Mesodermal cell (in vitro differentiated cells): ENCODE results near the gene NABP1.
"Not testable (repeated sequence)": the region's sequence is repeated elsewhere in the genome, so short reads cannot be mapped to it uniquely, and the experiment has no call there.

ENCODE experiments used
- H3K27ac ChIP-seq: 2 replicates; pipeline ENCODE4 v1.7.0; 2013; ENCODE audit warnings: mild to moderate bottlenecking, low read depth, low read length, moderate library complexity; ENCODE audit not compliant: severe bottlenecking
- H3K36me3 ChIP-seq: 2 replicates; pipeline ENCODE4 v1.7.1; 2013; ENCODE audit warnings: mild to moderate bottlenecking, low read length, moderate library complexity; ENCODE audit not compliant: control insufficient read depth, insufficient read depth
- H3K4me1 ChIP-seq: one replicate; pipeline ENCODE4 v1.7.1; 2013; ENCODE audit warnings: mild to moderate bottlenecking, low read length; ENCODE audit not compliant: insufficient read depth, control insufficient read depth, poor library complexity, severe bottlenecking
- H3K4me3 ChIP-seq: 2 replicates; pipeline ENCODE4 v1.7.0; 2013; ENCODE audit warnings: low read length, control low read depth, mild to moderate bottlenecking; ENCODE audit not compliant: insufficient read depth, poor library complexity, severe bottlenecking; ENCODE audit errors: extremely low read depth
- H3K9me3 ChIP-seq: 2 replicates; pipeline ENCODE4 v1.7.1; 2013; ENCODE audit warnings: mild to moderate bottlenecking, low read length, moderate library complexity; ENCODE audit not compliant: control insufficient read depth
- WGBS, 2 experiments: methylation state at CpG; one replicate each; pipeline ENCODE4 v1.1.5; 2013; ENCODE audit warnings: missing lambda C conversion rate in 2 of 2; ENCODE audit not compliant: insufficient coverage in 2 of 2; 5-methylcytosine and 5-hydroxymethylcytosine counted together

NABP1 gene

DNA sequence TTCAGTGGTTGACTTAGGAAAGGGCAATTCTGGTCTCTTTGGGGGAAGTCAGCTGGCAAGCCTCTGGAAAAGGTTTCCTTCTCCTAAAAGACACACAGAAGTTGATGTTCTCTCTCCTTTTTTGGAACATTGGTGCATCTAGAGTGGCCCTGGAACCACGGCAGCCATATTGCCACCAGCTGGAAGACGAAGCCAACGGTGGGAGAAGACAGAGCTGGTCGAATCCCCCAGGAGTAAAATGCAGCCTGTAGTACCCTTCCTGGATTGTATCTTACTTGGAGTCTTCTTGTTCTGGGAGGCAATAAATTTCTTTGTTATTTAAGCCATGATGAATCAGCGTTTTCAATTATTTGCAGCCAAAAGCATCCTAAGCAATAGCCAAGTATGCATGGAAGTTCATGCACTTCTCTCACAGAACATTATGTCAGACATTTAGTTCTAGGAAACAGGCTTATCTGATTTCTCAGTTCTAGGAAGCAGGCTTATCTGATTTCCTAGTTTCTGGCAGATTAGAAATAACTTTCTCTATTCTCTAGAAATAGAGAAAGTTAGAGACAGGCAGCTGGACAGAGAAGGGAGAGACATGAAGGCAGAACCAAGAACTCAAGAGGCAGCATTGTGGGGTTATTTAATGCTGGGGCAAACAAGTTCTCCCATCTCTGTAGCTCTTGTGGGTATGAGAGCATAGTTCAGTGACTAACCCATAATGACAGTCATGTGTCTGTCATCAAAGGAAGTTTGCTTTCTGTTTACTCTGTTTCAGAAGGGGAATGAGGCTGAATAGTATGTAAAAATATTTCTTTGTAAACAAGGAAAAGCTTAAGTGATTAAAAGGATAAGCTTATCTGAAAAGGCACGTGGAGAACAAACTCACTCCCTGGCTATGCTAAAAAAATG is 40.5 kb upstream of the NABP1 start:
- Histone ChIP-seq H3K27ac (peak overlapping the region; percentile 90), H3K4me3 (no peak overlapping the region)
- WGBS, 2 experiments = 95% methylated on average over 4 of the region's 6 CpGs

DNA sequence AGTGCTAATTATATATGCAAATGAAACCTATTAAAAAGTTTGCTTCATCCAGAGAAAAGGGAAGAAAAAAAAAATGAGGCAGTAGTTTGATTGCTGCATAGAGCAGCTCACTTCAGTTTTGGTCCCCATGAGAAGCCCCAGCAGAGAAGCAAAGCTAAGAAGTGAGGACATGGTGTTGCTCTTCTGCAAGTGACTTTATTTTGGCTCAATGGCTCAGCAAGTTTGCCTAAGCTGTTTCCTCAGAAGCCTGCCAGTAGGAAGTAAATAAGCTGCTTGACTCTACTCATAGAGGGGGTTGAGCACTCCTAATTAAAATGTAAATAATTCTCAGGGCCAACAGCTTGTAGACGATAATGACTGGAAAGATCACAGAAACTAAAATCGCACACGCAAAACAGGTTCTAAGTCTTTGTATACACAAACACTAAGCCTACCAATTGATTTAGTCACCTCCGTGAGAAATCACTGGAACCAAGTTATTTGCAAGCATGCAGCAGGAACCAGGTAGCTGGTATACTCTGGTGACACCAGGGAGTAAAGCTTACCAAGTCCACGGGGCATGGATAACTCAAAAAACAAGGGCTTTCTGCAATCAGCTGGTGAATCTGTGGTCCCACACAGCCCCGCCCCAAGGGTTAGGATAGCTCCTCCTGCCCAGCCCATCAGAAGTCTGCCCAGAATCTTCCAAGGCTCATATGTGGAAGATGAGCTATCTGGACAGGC is 39.7 kb upstream of the NABP1 start:
- 65 to 72% methylated on average over 6 of the region's 6 CpGs for WGBS, 2 experiments
- H3K27ac ChIP-seq = peak overlapping the region; percentile 90
- no peaks in the 10 kb centered on the region for H3K36me3 ChIP-seq
- no peaks in the 10 kb centered on the region for H3K9me3 ChIP-seq
- peaks cover 42% of the 10 kb centered on the region for H3K4me1 ChIP-seq
- no peak overlapping the region for H3K4me3 ChIP-seq

More for the DNA sequence above, 40.5 kb upstream of the NABP1 start:
- peaks cover 41% of the 10 kb centered on the region for H3K4me1 ChIP-seq
- no peaks in the 10 kb centered on the region for H3K9me3 ChIP-seq
- no peaks in the 10 kb centered on the region for H3K36me3 ChIP-seq

DNA sequence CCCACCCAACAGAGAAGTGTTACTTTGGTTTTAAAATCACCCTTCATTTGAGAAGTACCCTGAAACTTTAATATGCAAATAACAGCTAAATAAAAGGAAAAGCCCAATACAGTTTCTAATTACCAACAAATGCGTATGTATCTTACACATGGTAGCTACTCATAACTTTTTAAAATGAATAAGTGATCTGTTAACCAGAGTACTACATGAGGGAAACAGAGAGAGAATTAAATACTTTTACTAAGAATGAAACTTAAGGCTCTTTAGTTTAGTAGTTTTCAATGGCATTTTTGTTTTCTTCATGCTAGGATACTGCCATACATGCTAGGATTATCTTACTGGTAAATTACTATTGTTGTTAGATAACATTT is 39.1 kb upstream of the NABP1 start:
- no CpG with 5 or more reads among the region's 1 CpG for WGBS, 2 experiments
- H3K9me3 ChIP-seq = no peaks in the 10 kb centered on the region
- peak overlapping the region; percentile 90 for H3K27ac ChIP-seq
- H3K36me3 ChIP-seq = no peaks in the 10 kb centered on the region
- H3K4me3 ChIP-seq = no peak overlapping the region
- peaks cover 47% of the 10 kb centered on the region for H3K4me1 ChIP-seq

DNA sequence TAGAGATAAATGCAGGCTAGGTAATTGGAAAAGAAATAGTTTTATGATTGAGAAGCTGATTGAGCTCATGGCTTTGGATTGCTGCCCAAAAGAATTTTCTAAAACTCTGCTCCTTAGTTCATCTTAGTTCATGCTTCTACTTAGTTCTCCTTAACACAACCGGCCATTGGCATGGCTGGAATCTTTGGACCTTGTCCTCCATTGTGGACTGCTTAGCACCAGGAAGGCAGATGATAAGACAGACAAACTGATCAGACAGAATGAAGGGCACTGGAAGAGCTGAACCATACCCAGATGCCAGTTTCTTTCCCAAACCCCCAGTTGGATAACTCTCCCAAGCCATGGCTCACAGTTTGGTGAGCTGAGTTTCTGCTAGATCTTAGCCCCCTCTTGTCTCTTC is 36.3 kb upstream of the NABP1 start:
- no peaks in the 10 kb centered on the region for H3K9me3 ChIP-seq
- no peaks in the 10 kb centered on the region for H3K36me3 ChIP-seq
- H3K27ac ChIP-seq = no peak overlapping the region
- H3K4me1 ChIP-seq = peaks cover 27% of the 10 kb centered on the region
- no peak overlapping the region for H3K4me3 ChIP-seq
- 100% methylated on average over 1 of the region's 1 CpG; no CpG with 5 or more reads in 1 of the 2 experiments for WGBS, 2 experiments

DNA sequence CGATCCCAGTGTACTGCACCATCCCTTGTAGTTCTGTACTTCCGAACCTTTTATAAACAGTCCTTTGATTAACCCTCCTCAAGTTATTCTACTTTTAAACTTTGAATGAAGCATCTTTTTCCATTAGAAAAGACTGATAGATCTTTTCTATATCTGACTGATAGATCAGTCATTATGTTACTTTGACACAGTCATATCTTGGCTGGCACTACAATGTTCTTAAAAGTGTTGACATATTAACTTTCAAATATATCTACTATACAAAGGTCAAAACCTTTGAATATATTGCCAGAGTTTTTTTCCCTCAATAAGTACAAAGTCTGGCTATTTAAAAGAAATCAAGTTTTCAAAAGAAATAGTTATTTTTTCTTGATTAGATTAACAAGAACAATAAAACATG is 35.4 kb upstream of the NABP1 start:
- no peak overlapping the region for H3K4me3 ChIP-seq
- peaks cover 18% of the 10 kb centered on the region for H3K4me1 ChIP-seq
- 83 to 89% methylated on average over 1 to 2 of the region's 2 CpGs for WGBS, 2 experiments
- no peak overlapping the region for H3K27ac ChIP-seq
- no peaks in the 10 kb centered on the region for H3K9me3 ChIP-seq
- no peaks in the 10 kb centered on the region for H3K36me3 ChIP-seq

DNA sequence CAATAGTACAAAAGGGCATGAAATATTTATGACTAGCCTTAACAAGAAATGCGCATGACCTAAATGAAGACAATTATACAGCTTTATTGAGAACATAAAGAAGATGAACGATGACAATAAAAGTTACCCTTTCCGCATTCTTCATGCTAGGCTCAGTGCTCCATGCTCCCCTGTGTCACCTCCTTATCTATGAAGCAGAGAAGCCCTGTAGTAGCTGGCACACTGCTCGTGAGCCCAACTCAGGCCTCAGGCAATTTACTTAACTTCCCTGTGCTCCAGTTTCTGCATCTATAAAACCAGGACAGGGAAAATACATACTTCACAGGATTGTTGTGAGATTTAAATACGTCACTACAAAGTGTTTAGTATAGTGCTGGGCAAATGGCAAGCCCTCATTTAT is 34.5 kb upstream of the NABP1 start:
- Histone ChIP-seq H3K27ac (no peak overlapping the region), H3K4me3 (no peak overlapping the region), H3K9me3 (no peaks in the 10 kb centered on the region), H3K36me3 (no peaks in the 10 kb centered on the region), H3K4me1 (peaks cover 13% of the 10 kb centered on the region)
- 82 to 93% methylated on average over 3 to 4 of the region's 5 CpGs for WGBS, 2 experiments

DNA sequence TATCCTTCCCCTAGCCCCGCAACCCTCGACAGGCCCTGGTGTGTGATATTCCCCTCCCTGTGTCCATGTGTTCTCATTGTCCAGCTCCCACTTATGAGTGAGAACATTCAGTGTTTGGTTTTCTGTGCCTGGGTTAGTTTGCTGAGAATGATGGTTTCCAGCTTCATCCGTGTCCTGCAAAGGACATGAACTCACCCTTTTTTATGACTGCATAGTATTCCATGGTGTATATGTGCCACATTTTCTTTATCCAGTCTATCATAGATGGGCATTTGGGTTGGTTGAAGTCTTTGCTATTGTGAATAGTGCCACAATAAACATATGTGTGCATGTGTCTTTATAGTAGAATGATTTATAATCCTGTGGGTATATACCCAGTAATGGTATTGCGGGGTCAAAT is 33.3 kb upstream of the NABP1 start:
- H3K4me1 ChIP-seq = peaks cover 10% of the 10 kb centered on the region
- H3K27ac ChIP-seq, H3K36me3 ChIP-seq, H3K4me3 ChIP-seq, H3K9me3 ChIP-seq: not testable (repeated sequence)
- WGBS, 2 experiments = 86 to 100% methylated on average over 1 to 2 of the region's 4 CpGs

DNA sequence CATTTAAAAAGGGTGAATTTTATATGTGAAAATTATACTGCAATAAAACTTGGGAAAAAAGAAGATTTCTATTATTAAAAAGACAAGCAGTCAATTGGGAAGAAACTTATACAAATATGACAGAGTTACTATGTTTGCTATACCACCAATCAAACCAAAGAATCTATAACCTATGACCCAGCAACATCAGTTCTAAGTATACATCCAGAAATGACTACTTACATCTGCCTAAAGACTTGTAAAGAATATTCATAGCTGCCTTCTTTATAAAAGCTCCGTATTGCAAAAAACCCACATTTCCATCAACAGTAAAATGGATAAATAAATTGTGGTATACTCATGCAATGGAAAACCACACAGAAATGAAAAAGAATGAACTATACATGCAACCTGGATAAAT is 32.9 kb upstream of the NABP1 start:
- no peaks in the 10 kb centered on the region for H3K36me3 ChIP-seq
- no peaks in the 10 kb centered on the region for H3K9me3 ChIP-seq
- H3K4me1 ChIP-seq = peaks cover 10% of the 10 kb centered on the region
- no CpG with 5 or more reads among the region's 1 CpG for WGBS, 2 experiments
- no peak overlapping the region for H3K27ac ChIP-seq
- no peak overlapping the region for H3K4me3 ChIP-seq

DNA sequence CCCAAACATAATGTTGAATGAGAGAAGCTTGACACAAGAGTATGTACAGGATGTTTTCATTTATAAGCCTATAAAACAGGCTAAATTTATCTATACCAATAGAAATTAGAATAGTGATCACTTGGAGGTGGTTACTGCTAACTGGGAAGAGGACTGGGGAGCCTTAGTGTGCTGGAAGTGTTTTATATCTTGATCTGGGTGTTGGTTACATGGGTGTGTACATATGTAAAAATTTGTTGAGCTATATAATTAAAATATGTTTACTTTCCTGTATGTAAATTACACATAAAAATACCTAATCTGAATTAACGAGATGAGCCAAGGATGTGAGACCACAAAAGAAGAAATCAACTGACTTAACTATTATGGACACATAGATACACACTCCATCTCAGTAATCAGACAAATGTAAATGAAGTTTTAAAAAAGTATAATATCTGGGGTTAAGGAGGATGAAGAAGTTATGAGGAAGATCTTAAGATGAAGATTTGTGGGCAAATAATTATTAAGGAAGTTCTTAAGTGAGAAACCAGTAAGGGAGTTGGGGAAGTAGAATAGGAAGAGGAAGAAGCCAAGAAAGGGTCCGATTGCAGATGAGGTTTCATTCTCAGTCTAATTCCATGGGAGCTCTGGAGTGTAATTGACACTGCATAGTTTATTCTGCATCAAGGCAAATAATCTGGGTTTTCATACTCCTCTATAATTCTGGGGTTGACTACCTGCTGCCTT is 32.3 kb upstream of the NABP1 start:
- Histone ChIP-seq H3K9me3 (no peaks in the 10 kb centered on the region), H3K36me3 (no peaks in the 10 kb centered on the region), H3K4me1 (peaks cover 10% of the 10 kb centered on the region), H3K27ac (no peak overlapping the region), H3K4me3 (no peak overlapping the region)
- WGBS, 2 experiments = 0% methylated on average over 1 of the region's 2 CpGs

DNA sequence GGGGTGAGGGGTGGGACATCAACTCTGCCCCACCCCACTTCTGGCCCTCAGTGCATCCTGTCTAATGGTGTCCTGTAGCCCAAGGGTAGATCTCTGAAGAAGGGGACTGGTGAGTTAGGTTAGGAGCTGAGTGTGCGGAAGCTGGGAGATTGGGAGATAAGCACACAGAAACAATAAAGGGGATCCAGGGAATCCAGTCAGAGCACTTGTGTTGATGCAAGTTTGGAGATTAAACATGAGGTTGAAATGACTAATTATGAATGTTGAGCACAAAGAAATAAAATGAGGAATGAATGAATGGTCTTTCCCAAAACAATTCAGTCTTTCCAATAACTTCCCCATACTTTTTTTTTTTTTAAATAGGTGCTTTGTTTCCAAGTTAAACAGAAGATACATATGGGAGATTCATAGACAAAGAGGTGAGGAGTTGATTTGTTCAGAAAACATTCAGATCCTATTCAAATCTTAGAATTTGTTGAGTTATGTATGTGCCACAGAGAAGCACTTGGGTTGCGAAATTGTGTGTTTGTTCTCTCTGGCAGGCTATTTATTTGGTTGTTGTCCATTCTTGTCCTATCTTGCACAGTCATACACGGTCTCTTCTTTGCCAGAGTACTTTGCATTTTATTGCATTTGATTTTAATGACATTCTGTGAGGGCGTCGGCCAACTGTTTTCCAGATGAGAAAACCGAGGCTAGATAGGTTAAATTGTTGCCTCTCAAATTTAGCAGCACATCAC is 31.6 kb upstream of the NABP1 start:
- Histone ChIP-seq H3K27ac (no peak overlapping the region), H3K4me1 (peaks cover 15% of the 10 kb centered on the region), H3K36me3 (no peaks in the 10 kb centered on the region), H3K4me3 (no peak overlapping the region), H3K9me3 (no peaks in the 10 kb centered on the region)
- 100% methylated on average over 2 of the region's 6 CpGs for WGBS, 2 experiments
